ENCODE data around the gene HARS2. TPM values are rescaled to one million over a fixed set of nuclear protein-coding genes. Genes with fewer than 3 reads are reported as not detected.
"Not testable (repeated sequence)": the region's sequence is repeated elsewhere in the genome, so short reads cannot be mapped to it uniquely, and the experiment has no call there.

The HARS2 gene
- total RNA-seq, 2 experiments from 2014 or later, result 38.1 to 38.3 TPM

- POLR2A ChIA-PET, result interaction anchor here (0.8 to 7.2 kb wide), 7 partner anchors 16 to 271 kb away, joined by 3 to 89 read pairs (median 7); partner anchors contain the start of genes CD14, EIF4EBP3, HARS1 and HARS2
- H3K4me1 Mint-ChIP-seq (ENCODE audit: low read depth), result peaks cover 45% of the 10 kb centered on the region
Observed at GRCh38 chr5:140664030-140664358, 27.3 kb upstream of the HARS2 start.

DNA sequence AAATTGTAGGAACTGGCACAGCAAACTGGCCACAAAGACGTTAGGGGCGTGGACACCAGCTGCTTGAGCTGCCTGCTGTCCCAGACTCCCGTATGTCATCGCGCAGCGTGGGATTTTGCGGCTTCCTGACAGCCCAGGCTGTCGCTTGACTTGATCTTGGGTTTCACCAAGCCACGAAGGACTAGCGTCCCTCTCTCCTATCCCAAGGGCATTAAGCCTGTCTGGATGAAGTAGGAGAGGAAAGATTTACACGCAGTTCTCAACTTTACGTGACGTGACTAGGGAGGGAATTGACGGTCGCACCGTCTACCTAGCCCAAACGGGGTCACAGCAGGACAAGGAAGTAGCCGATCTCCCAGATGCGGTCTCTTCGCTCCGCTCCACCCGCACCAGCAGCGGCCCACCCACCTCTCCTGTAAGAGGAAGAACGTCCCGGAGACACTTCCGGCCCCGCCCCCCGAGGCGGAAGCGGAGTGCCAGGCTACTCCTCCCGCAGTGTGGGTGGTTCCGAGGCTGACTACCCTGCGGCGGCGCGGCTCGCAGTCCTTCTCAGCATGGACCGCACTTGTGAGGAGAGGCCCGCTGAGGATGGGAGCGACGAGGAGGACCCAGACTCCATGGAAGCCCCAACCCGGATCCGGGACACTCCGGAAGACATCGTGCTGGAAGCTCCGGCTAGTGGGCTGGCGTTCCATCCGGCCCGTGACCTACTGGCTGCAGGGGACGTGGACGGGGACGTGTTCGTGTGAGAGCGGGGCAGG, 26.7 kb upstream of the HARS2 start, which contains the start of gene WDR55:
Gene WDR55 (plus strand): TSS at position 546 of the 761 bp plus-strand sequence. CDS start 9 bp downstream, at position 555.
- no peaks in the 10 kb centered on the region for H3K27me3 ChIP-seq (ENCODE audit: control insufficient read depth in 1 of 2, insufficient read depth in 2 of 2, low read length in 2 of 2)
- no peak for TF ChIP-seq CTCF (IDR thresholded peaks at IDR 0.05)
- intact Hi-C loops (cut with DNase I, micrococcal nuclease), result loop anchor here (1.0 to 5.0 kb wide), 6 partner anchors 18 to 100 kb away; partner anchors contain the start of genes HARS1 (in 2 of the 2), HARS2 (in 2 of the 2), APBB3 (in 1 of the 2) and IK (in 1 of the 2)
- Mint-ChIP-seq H3K27me3 (no peaks in the 10 kb centered on the region), H3K9me3 (no peaks in the 10 kb centered on the region), H3K27ac (peak within 1 kb of the TSS; percentile 98), H3K4me3 (peak within 1 kb of the TSS; percentile 91), H3K4me1 (ENCODE audit: low read depth) (peaks cover 45% of the 10 kb centered on the region), H3K36me3 (ENCODE audit: low read depth) (peaks cover 90% of the 10 kb centered on the region)
- DNase-seq (peak; percentile 90 to 98 (median 95)), ATAC-seq (ENCODE audit: poor library complexity) (peak; percentile 92)
- peak within 1 kb of the TSS; percentile 87 to 93 for H3K27ac ChIP-seq (ENCODE audit: low read depth in 1 of 2, low read length in 2 of 2)
- peaks cover 26% of the 10 kb centered on the region for H3K4me1 ChIP-seq (ENCODE audit: insufficient read depth, low read length)
- CTCF ChIA-PET, result interaction anchor here (0.5 to 1.1 kb wide), 3 partner anchors 46 to 420 kb away, joined by 3 read pairs; no protein-coding TSS in a partner anchor
- no peaks in the 10 kb centered on the region for H3K9me3 ChIP-seq (ENCODE audit: control insufficient read depth in 1 of 2, insufficient read depth in 1 of 2, low read length in 2 of 2)
- POLR2A ChIA-PET, result interaction anchor here (0.5 to 7.2 kb wide), 10 partner anchors 17 to 285 kb away, joined by 3 to 89 read pairs (median 6); partner anchors contain the start of genes ANKHD1, CD14, EIF4EBP3 and HARS1
- H3K4me3 ChIP-seq (ENCODE audit: low read length), result peak within 1 kb of the TSS; percentile 98
- peaks cover 64% of the 10 kb centered on the region for H3K36me3 ChIP-seq (ENCODE audit: insufficient read depth, low read length)

More at GRCh38 chr5:140664030-140664358, 27.3 kb upstream of the HARS2 start:
- TF ChIP-seq CTCF (IDR thresholded peaks at IDR 0.05), result no peak
- ATAC-seq (ENCODE audit: poor library complexity) (no peak), DNase-seq (no peak)
- Mint-ChIP-seq H3K36me3 (ENCODE audit: low read depth) (peaks cover 90% of the 10 kb centered on the region), H3K27ac (peak overlapping the region; percentile 98), H3K4me3 (peak overlapping the region; percentile 91), H3K27me3 (no peaks in the 10 kb centered on the region), H3K9me3 (no peaks in the 10 kb centered on the region)
- peaks cover 26% of the 10 kb centered on the region for H3K4me1 ChIP-seq (ENCODE audit: insufficient read depth, low read length)
- intact Hi-C loops (cut with DNase I, micrococcal nuclease), result loop anchor here (1.0 to 5.0 kb wide), 6 partner anchors 17 to 100 kb away; partner anchors contain the start of genes HARS1 (in 2 of the 2), HARS2 (in 2 of the 2), APBB3 (in 1 of the 2) and IK (in 1 of the 2)
- H3K9me3 ChIP-seq (ENCODE audit: control insufficient read depth in 1 of 2, insufficient read depth in 1 of 2, low read length in 2 of 2), result no peaks in the 10 kb centered on the region
- H3K4me3 ChIP-seq (ENCODE audit: low read length), result peak overlapping the region; percentile 98
- peaks cover 64% of the 10 kb centered on the region for H3K36me3 ChIP-seq (ENCODE audit: insufficient read depth, low read length)
- peak overlapping the region; percentile 87 to 93 for H3K27ac ChIP-seq (ENCODE audit: low read depth in 1 of 2, low read length in 2 of 2)
- H3K27me3 ChIP-seq (ENCODE audit: control insufficient read depth in 1 of 2, insufficient read depth in 2 of 2, low read length in 2 of 2), result no peaks in the 10 kb centered on the region
- CTCF ChIA-PET, result interaction anchor here (0.5 to 1.1 kb wide), 2 partner anchors 47 to 57 kb away, joined by 3 read pairs; no protein-coding TSS in a partner anchor

DNA sequence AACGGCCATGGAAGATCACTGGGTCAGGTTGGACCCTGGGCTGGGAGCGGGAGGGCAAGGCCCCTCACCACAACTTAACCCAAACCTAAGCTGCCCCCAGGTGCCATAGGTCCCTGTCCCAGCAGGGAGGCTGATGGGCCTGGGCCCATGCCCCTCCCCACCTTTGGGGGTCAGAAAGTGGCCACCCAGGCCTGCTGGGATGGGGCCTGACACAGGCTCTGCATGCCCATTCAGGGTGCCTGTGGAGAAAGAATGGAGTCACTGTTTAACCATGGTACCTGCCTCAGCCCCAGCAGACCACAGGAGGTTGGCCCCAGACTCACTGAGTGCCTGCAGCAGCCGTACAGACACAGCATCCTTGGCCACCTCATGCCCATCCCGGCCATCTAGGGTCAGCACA, 20.2 kb upstream of the HARS2 start:
- H3K4me1 ChIP-seq (ENCODE audit: insufficient read depth, low read length); intact Hi-C loops (cut with DNase I, micrococcal nuclease); H3K9me3 Mint-ChIP-seq; H3K27me3 Mint-ChIP-seq; H3K4me3 Mint-ChIP-seq; H3K4me3 ChIP-seq (ENCODE audit: low read length); ATAC-seq (ENCODE audit: poor library complexity); H3K27ac Mint-ChIP-seq; CTCF ChIA-PET; H3K9me3 ChIP-seq (ENCODE audit: control insufficient read depth in 1 of 2, insufficient read depth in 1 of 2, low read length in 2 of 2); H3K27ac ChIP-seq (ENCODE audit: low read depth in 1 of 2, low read length in 2 of 2); H3K27me3 ChIP-seq (ENCODE audit: control insufficient read depth in 1 of 2, insufficient read depth in 2 of 2, low read length in 2 of 2); DNase-seq: not testable (repeated sequence)
- Mint-ChIP-seq H3K4me1 (ENCODE audit: low read depth) (peaks cover 21% of the 10 kb centered on the region), H3K36me3 (ENCODE audit: low read depth) (peaks cover 83% of the 10 kb centered on the region)
- peaks cover 76% of the 10 kb centered on the region for H3K36me3 ChIP-seq (ENCODE audit: insufficient read depth, low read length)
- POLR2A ChIA-PET, result interaction anchor here (0.6 to 1.2 kb wide), 2 partner anchors 23 to 29 kb away, joined by 3 to 4 read pairs; partner anchors contain the start of genes IK, NDUFA2 and ZMAT2

Data from CD4-positive, alpha-beta T cell (primary cell).